Stimulated activated CD8-positive, alpha-beta memory T cell treated with anti-CD3 and anti-CD28 coated beads, Interleukin-12 subunit alpha, Interleukin-12 subunit beta, amount 100 ng/mL, for 1 hour (primary cell): ENCODE results near the gene AKAP8.
"Not testable (repeated sequence)": the region's sequence is repeated elsewhere in the genome, so short reads cannot be mapped to it uniquely, and the experiment has no call there.

Source experiments
- DNase-seq: peaks from one replicate; pipeline ENCODE4 v3.0.0-alpha.2; 2020; ENCODE audit warnings: low read depth

AKAP8 gene

DNA sequence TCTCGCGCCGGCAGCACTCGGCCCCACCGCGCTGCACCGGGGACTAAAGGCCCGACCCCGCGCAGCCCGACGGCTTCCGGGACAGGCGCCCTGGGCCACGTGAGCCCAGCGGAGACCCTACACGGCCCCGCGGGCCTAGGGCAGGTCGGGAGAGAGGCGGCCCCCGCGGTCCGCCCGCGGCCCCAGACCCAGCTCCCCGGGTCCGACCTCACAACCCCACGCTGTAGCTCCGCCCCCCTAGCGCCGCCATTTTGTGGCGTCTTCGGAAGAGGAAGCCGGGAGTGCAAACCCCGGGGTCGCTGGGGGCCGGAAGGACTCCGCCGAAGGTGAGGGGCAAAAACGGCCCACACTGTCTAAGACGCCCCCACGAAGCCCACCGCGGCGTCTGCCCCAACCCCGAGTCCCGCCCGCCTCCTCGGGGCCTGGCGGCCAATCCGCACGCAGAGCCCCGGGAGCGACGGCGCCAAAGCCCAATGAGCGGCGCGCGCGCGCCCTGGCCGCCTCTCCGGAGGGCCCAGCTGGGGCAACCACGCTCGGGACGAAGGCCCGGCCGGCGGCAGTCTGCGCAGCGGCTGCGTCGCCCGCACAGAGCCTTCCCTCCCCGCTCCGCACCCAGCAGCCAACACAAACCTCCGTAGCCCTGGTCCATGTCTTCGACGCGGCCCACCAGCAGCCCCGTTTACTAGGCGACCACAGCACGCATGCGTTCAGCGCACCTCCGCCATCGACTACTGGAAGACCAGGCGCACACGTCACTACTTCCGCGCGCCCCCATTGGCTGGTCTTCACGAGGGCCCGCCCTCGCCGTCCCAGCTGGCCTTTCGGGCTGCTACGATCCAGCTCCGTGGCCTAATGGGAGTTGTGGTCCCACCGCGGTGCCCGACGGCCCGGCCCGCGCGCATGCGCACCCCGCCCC, at the start of gene AKAP8:
TSS of gene AKAP8 (minus strand) at position 705 of the 916 bp plus-strand sequence. CDS start at position 649, 56 bp downstream.
- peak; percentile 97 for DNase-seq

DNA sequence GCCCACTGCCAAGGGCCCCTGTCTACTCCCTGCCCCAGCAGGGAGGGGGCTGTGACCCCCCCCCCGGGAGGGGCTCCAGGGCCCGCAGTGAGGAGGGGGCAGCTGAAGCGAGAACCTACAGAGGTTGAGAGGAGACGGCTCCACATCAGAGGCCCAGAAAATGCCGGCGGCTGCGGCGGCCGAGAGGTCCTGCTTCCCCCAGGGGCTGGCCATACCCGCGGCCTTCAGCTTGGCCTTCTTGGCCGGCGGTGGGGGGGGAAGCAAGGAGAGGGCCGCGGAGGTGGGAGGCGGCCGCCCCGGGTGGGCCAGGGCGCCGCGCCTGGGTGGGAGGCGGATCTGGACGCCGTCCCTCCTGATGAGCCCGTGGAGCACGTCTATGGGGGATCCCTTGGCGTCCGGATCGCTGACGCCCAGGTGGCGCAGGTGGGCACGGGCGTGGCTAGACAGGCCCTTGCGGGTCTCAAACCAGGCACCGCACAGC, 48.4 kb upstream of the AKAP8 start:
- DNase-seq: no peak

DNA sequence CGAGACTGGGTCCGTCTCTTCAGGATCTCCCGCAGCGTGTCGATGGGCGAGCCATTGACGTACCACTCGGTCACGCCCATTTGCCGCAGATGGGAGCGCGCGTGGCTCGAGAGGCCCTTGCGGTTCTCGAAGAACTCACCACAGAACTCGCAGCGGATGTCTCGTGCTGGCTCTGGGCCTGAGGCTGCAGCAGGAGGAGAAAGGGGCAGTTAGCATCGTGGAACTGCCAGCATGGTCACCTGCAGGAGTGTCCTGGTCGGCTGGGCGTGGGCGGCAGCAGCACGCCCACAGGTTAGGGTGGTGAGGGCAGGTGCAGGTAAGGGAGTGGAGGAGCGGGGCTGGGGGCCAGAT, 47.7 kb upstream of the AKAP8 start:
- no peak for DNase-seq

DNA sequence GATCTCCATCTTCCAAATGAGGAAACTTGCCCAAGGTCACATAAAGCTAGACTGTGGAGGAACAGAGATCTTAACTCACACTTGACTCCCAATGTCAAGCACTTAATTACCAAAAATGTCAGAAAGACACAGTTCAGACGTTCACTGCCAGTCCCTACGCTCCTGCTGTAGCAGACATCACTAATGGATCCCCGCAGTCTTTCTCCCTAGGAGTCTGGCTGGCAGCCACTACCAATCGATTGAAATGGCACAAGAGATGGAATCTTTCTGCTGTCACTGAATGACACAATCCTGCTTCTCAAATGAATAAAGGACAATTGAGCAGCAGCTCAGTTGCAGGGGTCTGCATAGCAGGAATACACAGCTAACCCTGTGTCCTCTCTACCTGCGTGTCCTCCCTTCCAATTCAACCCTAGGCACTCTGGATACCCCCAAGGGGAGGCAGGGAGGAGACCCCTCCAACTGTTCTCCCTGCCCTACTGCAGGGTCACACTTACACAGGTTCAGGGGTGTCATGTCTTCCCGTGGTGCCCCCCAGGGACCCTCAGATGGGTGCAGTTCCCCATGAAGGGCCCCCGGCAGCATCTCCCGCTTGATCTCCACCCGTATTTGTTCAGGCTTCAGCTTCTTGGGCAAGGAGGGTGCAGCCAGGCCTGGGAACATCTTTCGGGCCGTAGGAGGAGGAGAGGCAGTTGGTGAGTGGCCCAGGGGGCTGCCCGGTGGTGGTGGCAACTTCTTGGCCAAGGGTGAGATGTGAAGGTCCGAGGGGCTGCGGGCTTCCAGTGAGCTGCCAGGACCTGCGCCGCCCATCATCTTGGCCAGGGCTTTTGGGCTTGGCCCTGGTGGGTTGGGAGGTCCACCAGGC, 47.1 kb upstream of the AKAP8 start:
- no peak for DNase-seq

DNA sequence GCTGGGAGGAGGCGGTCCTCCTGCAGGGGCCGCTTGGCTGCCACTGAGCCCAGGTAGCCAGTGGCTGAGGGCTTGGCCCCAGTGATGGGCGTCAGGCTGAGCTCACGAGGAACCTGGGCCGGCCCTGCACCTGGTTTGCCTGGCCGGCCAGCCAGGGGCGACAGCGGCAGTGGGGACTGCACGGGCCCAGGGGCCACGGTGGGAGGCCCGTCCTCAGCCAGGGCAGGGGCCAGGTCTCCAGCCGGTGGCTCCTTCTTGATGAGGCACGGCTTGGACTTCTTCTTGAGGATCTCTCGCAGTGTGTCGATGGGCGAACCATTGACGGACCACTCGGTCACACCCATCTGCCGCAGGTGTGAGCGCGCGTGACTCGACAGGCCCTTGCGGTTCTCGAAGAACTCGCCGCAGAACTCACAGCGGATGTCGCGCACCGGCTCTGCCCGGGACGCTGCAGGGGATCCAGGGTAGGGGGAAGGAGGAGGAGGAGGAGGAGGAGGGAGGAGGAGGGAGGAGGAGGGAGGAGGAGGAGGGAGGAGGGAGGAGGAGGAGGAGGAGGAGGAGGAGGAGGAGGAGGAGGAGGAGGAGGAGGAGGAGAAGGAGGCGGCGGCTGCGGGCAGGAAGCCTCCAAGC, 45.8 kb upstream of the AKAP8 start:
- no peak for DNase-seq

DNA sequence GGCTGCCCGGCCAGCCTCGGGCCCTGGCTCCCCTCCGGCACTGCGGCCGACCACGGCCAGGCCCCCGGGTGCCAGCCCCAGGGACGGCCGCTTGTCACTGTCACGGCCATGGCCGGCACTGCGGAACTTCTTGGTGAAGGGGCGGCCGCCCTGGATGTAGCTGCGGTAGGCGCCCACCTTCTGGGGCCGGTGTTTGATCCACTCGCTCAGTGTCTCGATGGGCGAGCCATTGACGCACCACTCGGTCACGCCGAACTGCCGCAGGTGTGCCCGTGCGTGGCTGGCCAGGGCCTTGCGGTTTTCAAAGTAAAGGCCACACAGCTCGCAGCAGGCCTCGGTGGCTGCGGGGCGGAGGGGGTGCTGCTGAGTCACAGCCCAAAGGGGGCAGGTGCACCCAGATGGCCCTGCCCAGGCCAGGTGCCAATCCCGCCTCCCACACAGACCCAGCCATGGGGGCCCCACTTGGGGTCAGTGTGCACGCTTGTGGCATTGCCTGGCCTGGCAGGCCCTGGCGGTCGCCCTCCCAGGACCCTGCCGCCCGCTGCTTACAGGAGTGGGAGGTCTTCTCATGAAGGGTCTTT, 45.2 kb upstream of the AKAP8 start:
- DNase-seq: no peak

DNA sequence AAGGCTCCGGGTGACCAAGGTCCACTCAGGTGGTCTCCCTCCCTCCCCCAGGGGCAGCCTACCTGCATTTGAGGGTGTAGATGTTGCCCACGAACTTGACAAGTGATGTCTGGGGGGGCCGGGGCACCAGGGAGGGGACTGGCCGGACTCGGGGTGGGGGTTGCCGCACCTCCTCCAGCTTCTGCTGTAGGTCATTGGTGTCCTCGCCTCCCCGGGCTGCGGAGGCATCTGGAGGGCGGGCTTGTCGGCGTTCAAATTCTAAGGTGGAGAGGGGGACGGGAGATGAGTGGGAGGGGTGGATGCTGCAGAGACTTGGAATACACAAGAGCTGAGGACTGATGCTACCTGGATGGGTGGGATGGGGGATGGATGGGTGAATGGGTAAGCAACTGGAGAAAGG, 44.5 kb upstream of the AKAP8 start:
- no peak for DNase-seq

DNA sequence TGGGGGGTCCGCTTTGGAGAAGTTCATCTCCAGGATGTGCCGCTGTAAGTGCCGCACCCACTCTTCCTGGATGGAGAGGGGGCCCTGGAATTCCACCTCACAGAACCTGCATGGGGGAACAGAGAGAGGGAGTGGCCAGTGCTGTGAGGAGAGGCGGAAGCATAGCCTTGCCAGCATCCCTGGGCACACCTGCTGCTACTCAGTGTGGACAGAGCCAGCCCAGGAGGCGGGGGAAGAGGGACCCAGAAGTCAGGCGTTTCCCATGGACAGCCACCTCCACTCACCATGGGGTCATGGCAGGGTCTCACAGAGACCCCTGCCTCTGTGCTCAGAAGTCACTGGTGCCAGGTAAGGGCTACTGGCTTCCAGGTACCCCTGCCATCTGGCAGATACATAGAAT, 43.5 kb upstream of the AKAP8 start:
- no peak for DNase-seq

DNA sequence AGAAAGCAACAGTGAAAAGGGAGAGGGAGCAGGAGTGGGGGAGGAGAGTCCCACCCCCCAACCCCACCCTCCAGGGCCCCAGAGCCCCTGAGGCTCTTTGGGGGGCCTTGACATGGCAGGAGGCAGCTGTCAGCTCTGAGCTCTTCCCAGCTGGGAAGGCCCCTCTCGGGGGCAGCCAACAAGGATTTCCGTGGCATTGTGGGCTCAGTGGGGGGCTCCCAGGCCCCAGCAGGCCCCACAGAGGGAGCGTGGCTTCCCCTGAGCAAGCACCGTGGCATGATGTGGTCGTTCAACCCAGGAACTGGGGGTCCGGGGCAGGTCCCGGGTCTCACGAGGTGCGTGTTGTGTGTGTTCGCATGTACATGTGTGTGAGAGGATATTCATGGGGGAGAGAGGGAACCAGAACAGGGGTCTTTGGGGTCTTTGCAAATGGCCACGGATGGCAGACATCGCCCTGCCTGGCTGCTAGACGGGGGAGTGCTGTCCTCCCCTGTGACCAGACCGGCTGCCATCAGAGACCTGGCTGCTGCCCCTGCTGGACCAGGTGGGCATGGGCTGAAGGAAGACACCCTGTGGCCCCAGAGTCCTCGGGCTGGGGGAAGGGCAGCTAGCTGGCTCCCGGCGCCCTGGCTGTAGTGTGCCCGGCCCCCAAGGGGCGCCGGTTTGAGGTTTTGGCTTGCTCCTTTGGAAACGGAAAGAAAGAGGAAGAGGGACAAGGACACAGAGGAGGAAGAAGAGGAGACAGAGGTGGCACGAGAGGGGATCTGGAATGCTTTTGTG, 42.9 kb upstream of the AKAP8 start:
- DNase-seq: no peak

DNA sequence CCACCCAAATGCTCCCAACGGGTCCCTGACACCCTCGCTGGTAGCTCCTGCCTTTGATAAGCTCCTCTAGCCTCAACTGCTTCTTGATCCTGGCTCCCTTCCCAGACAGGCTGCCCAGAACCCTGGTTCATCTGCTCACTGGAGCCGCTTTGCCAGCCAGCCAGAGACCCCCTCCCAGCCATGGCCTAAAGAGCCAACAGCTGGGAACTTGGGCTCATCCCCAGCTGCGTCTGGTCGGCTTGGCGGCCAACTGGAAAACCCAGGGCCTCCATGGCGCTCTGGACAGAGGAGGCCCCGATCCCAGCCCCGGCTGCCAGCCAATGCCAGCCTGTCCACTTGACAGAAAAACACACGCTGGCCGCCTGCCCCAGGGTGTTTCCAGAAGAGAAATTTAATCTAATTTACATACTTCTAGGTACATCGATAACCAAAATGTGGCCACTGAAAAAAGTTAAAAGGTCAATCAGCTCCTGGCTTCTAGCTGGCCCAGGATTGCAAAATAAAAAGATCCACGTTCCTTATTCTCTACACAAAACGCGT, 42.2 kb upstream of the AKAP8 start:
- DNase-seq: no peak

DNA sequence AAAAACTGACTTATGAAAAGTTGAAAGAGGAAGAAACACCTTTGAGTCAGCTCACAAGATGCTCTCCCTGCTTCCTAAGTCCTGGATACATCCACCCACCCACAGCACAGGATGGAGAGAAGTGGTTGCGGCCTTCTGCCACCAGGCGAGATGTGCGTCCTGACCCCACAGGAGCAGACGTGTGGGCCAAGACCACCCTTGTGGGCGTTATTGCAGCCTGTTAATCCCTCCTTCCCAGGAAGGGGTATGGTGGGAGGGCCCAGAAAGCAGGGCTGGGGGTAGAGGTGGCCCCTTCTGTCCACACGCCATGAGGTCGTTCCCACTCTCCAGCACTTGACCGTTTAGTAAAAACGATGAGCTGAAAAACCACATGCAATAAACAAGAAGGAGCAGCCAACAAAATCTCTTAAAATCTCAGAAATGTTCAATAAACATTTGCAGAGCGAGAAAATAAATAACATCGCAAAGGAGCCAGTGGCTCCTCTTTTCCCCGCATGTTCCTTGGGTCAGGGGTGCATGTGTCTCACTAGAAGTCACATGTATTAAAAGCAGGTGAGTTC, 41.6 kb upstream of the AKAP8 start:
- DNase-seq: no peak

DNA sequence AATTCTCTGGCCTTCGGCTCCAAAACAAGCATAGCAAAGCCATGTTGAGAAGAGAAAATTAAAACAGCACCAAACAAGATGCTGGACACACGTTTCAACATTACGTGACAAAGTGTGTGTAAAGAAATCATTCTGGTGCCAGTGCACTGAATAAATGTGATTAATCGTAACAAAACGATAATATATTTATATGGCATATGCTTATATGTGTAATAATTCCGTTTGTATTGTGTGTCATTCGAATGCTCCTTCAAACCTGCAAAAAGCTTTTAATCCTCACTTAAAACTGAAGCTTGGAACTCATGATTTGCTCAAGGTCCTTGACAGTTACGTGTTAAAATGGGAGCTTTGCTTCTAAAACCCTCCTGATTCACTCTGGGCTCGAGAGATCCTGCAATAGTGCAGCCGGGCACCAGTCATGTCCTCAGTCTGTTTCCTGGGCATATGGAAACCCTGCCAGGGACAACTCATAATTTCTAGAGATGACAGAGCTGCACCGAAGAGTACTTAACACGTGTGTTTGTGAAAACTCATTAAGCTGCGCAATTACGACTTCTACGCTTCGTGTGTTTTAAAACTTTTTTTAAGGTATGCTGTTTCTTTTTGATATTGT, 39.9 kb upstream of the AKAP8 start:
- DNase-seq: no peak

DNA sequence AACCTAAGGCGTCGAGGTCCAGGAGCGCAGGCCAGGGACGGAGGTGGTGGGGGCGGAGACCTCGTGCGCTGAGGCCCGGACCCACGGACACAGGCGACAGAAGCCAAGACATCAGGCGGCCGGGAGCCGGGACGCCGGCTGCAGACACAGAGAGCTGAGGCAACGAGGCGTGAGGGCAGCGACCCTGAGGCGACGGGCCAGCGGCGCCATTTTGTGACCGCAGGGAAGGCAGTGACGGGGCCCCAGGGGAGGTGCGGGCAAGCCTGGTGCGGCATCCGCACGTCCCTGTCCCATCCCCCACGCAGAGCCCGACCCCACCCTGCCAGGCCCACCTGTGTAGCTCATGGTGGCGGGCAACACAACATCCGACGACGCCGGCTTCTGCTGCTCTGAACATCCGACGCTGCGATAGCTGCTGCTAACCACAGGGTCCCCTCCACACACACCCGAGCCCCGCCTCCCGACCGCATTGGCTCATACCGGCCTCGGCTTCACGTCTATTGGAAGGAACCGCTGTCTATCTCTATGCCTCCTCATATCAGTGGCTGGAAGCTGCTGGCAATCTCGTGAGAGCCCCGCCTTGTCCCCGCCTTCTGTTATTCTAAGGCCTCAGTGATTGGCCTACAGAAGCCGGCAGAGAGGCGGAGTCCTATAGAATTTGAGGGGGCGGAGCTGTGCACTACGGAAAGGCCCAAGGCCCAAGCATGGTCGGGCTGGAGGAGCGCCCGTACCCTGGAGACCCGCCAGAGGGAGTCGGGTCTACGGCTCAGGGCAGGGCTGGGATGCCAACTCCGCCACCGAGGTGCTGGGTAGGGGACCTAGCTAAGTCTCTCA, 39.2 kb upstream of the AKAP8 start, which contains the start of gene AKAP8L:
TSS of gene AKAP8L (minus strand) at position 410 of the 834 bp plus-strand sequence. CDS start at position 345, 65 bp downstream.
- peak; percentile 97 for DNase-seq

DNA sequence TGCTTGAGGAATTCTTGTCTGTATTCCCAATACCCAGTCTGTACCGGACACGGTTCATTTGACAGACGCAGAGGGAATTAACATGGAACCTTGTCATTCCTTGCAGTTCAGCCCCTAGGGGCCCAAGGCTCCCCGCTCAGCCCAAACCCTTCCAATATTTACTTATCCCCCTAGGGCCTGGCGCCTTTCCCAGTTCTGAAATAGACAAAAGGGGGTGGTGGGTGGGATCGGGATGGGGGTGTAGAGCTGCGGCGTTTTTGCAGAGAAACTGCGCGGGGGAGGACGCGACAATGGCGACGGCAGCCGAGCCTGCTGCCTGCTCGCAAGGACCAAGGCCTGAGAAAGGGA, 38.6 kb upstream of the AKAP8 start:
- DNase-seq: no peak

DNA sequence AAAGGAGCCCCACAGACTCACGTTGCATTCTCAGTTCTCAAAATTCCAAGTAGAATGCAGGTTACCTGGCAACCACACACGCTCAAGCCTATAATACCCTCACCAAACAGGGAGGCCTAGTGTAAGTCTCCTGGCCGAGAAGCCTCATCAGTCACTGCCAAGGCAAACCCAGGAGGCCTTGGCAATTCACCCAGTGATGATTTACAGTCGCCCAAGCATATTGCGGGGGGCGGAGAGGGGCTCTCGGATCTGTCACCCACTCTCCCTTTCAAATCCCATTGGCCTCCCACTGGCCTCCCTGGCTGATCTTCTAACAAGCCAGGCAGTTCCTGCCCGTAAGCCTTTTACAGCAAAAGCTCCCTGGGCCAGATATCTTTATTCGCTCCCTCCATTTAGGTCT, 38.1 kb upstream of the AKAP8 start:
- DNase-seq: no peak

DNA sequence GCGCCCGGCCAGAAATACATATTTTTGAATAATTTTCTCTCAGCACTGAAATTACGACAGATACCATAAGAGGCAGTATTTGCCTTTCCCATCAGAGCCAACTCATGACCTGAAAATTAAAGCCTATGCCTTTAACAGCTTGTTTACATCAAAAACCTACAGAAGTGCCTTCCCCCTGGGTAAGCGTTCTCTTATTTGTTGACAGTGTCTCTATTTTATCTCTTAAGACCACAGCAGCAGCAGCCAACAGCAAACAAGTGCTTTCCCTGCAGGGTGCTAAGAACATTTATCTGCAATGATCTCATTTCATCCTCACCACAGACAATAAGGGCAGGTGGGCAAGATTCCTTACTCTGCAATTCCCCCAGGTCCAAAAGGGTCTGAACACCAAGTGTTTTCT, 33.2 kb upstream of the AKAP8 start:
- no peak for DNase-seq

DNA sequence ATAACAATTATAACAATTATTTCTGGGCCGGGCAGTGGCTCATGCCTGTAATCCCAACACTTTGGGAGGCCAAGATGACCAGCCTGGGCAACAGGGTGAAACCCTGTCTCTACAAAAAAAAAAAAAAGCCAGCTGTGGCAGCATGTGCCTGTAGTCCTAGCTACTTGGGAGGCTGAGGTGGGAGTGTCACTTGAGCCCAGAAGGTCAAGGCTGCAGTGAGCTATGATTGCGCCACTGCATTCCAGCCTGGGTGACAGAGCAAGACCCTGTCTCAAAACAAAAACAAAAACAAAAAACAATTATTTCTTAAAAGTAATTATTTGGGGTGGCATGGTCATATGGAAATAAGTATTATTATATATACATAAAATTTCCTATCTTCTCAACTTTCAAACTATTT, 31.8 kb upstream of the AKAP8 start:
- not testable (repeated sequence) for DNase-seq

DNA sequence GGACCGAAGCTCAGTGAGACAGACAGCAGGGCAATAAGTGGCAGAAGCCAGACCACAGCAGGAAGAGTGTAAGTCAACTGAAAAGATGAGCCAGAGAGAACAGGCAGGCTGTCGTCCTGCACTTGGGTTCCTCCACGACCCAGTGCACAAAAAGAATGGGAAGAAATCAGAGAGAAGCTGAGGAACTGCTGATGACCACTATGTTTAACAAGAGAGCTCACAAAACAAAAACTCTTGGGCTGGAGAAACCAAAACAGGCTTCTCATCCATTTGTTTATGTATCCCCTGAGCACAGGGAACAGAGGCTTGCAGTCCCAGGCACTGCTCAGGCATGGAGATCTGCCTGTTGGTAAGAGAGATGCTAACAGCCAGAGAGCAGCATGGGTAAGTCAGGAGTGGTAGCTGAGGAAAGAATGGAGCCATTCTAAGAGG, 25.2 kb upstream of the AKAP8 start:
- no peak for DNase-seq

DNA sequence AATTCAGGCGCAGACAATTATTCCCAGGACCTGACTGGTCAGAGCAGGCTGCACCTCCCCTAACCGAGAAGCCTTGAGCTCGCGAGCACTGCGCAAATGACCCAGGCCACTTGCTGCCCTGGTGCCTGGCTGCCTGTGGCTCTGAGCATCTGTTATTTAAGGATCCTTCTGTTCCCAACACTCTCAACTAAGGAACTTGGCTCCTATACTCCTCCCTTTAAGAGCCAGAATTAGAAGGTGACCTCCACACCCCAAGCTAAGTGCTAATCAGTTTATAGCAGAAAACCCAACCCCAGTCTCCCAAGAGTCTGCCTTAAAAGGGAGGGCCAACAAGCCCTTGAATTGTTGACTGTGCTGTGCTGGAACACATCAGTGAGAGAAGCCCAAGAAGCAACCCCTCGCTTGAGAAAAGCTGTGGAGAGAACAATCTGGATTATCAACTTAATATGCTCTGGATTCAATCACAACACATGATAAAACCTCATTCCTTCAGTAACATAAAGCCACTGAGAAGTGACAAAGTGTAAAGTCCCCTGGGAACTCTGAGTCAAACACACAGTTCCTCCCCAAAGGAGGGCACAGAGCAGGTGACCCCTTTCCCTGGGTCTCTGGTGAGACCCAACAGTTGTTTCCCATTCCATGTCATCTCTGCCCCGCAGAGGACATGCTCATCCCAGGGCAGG, 24.7 kb upstream of the AKAP8 start:
- no peak for DNase-seq
